Measurements from ENCODE around the gene GBP6. TPM values are rescaled to one million over a fixed set of nuclear protein-coding genes. Genes with fewer than 3 reads are reported as not detected.
"Not testable (repeated sequence)": the region's sequence is repeated elsewhere in the genome, so short reads cannot be mapped to it uniquely, and the experiment has no call there.

Gene GBP6
- total RNA-seq, 6 donors from 2014 or later: 0.30 to 3.8 (median 0.73) TPM

DNA sequence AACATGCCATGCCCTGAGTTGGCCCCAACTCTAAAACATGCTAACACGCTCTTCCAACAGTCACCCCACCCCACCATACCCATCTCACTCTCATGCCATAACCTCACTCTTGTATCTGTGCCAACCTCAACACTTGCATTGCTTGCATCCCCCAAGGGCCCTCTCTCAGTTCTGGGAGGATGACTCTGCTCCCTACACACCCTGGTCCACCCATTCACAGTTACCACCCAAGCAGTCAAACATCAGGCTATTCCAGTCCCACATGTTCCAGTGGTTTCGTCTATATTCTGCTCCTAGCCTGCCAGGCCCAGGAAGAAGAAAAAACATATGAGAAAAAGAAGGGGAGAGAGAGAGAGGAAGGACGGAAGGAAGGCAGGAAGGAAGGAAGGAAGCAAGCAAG, 31.0 kb downstream of the GBP6 start:
- ATAC-seq (ENCODE audit: low FRiP score in 2 of 2) (no peak), DNase-seq (no peak)
- Histone ChIP-seq H3K27ac (no peak overlapping the region), H3K36me3 (no peaks in the 10 kb centered on the region), H3K4me1 (no peaks in the 10 kb centered on the region), H3K4me3 (no peak overlapping the region), H3K9me3 (no peaks in the 10 kb centered on the region), H3K27me3 (no peaks in the 10 kb centered on the region)
- TF ChIP-seq POLR2A (IDR thresholded peaks at IDR 0.05) (no peak), POLR2AphosphoS5 (IDR thresholded peaks at IDR 0.05) (no peak), EP300 (IDR thresholded peaks at IDR 0.05) (no peak)
- TF ChIP-seq, protein P1, sequence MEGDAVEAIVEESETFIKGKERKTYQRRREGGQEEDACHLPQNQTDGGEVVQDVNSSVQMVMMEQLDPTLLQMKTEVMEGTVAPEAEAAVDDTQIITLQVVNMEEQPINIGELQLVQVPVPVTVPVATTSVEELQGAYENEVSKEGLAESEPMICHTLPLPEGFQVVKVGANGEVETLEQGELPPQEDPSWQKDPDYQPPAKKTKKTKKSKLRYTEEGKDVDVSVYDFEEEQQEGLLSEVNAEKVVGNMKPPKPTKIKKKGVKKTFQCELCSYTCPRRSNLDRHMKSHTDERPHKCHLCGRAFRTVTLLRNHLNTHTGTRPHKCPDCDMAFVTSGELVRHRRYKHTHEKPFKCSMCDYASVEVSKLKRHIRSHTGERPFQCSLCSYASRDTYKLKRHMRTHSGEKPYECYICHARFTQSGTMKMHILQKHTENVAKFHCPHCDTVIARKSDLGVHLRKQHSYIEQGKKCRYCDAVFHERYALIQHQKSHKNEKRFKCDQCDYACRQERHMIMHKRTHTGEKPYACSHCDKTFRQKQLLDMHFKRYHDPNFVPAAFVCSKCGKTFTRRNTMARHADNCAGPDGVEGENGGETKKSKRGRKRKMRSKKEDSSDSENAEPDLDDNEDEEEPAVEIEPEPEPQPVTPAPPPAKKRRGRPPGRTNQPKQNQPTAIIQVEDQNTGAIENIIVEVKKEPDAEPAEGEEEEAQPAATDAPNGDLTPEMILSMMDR (IDR thresholded peaks at IDR 0.05): no peak
- 81 to 94% methylated on average over 3 of the region's 3 CpGs for WGBS, 2 donors

DNA sequence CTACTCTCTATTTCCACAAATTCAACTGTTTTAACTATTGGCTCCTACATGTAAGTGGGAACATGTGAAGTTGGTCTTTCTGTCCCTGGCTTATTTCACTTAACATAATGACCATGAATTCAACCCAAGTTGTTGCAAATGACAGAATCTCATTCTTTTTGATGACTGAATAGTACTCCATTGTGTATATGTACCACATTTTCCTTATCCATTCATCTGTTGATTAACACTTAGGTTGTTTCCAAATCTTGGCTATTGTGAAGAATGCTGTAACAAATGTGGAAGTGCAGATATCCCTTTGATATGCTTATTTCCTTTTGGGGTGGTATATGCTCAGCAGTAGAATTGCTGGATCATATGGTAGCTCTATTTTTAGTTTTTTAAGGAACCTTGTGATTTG, 33.0 kb downstream of the GBP6 start:
- no peak for ATAC-seq (ENCODE audit: low FRiP score in 2 of 2)
- TF ChIP-seq POLR2AphosphoS5 (IDR thresholded peaks at IDR 0.05): no peak
- TF ChIP-seq POLR2A (IDR thresholded peaks at IDR 0.05): no peak
- TF ChIP-seq, protein P1 (IDR thresholded peaks at IDR 0.05): no peak
- no peak for TF ChIP-seq EP300 (IDR thresholded peaks at IDR 0.05)
- no peaks in the 10 kb centered on the region for H3K4me1 ChIP-seq

DNA sequence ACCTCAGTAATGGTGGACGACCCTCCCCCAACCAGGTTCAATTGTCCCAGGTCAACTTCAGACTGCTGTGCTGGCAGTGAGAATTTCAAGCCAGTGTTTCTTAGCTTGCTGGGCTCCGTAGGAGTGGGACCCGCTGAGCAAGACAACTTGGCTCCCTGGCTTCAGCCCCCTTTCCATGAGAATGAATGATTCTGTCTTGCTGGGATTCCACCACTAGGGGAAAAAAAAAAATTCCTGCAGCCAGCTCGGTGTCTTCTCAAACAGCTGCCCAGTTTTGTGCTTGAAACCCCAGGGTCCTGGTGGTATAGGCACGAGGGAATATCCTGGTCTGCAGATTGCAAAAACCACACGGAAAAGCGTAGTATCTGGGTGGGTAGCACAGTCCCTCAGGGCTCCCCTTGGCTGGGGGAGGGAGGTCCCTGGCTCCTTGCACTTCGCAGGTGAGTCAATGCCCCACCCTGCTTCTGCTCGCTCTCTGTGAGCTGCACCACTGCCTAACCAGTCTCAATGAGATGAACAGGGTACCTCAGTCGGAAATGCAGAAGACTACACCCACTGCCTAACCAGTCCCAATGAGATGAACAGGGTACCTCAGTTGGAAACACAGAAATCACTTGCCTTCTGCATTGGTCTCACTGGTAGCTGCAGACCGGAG, 41.5 kb downstream of the GBP6 start:
- DNase-seq (no peak), ATAC-seq (ENCODE audit: low FRiP score in 2 of 2) (no peak)
- no peak overlapping the region for H3K4me3 ChIP-seq
- TF ChIP-seq POLR2A (IDR thresholded peaks at IDR 0.05): no peak
- TF ChIP-seq EP300 (IDR thresholded peaks at IDR 0.05): no peak
- TF ChIP-seq POLR2AphosphoS5 (IDR thresholded peaks at IDR 0.05): no peak
- TF ChIP-seq, protein P1 (IDR thresholded peaks at IDR 0.05): no peak
- H3K36me3 ChIP-seq: no peaks in the 10 kb centered on the region
- H3K9me3 ChIP-seq: no peaks in the 10 kb centered on the region
- peaks cover 0 to 11% (median 7%) of the 10 kb centered on the region in 4 donors for H3K4me1 ChIP-seq
- H3K27me3 ChIP-seq: no peaks in the 10 kb centered on the region
- H3K27ac ChIP-seq: no peak overlapping the region
- WGBS, 2 donors: 89 to 91% methylated on average over 9 to 11 of the region's 11 CpGs

More for the DNA sequence above, 33.0 kb downstream of the GBP6 start:
- Histone ChIP-seq H3K4me3 (no peak overlapping the region), H3K36me3 (no peaks in the 10 kb centered on the region), H3K9me3 (no peaks in the 10 kb centered on the region), H3K27me3 (no peaks in the 10 kb centered on the region), H3K27ac (no peak overlapping the region)
- no peak for DNase-seq

DNA sequence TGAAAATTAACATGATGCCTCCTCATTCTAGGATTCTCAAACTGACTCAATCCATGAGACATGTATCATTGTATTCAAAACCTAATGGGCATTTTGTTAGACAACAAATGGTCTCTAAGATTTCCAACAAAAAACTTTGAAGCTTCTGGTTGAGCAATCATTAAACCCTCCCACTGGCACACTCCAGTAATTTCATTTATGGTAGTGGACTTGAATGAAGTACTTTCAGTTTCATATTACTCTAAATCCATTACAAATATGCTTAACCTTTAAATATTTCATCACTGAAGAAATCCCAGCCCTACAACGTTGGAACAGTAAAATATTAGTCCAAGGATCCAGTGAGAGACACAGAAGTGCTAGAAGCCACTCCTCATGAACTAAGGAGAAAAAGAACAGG, 43.5 kb downstream of the GBP6 start:
- H3K9me3 ChIP-seq: no peaks in the 10 kb centered on the region
- no peaks in the 10 kb centered on the region for H3K27me3 ChIP-seq
- DNase-seq (no peak), ATAC-seq (ENCODE audit: low FRiP score in 2 of 2) (peak; percentile 43 to 82)
- 0% methylated on average over 1 of the region's 1 CpG for WGBS, 2 donors
- peaks cover 0 to 11% (median 7%) of the 10 kb centered on the region in 4 donors for H3K4me1 ChIP-seq
- peak overlapping the region; percentile 70 to 90 (median 79) for H3K27ac ChIP-seq
- TF ChIP-seq, protein P1 (IDR thresholded peaks at IDR 0.05): no peak
- TF ChIP-seq POLR2A (IDR thresholded peaks at IDR 0.05): no peak
- TF ChIP-seq EP300 (IDR thresholded peaks at IDR 0.05): no peak
- no peak for TF ChIP-seq POLR2AphosphoS5 (IDR thresholded peaks at IDR 0.05)
- H3K36me3 ChIP-seq: no peaks in the 10 kb centered on the region
- peak overlapping the region; percentile 25 to 50 (median 40) for H3K4me3 ChIP-seq

DNA sequence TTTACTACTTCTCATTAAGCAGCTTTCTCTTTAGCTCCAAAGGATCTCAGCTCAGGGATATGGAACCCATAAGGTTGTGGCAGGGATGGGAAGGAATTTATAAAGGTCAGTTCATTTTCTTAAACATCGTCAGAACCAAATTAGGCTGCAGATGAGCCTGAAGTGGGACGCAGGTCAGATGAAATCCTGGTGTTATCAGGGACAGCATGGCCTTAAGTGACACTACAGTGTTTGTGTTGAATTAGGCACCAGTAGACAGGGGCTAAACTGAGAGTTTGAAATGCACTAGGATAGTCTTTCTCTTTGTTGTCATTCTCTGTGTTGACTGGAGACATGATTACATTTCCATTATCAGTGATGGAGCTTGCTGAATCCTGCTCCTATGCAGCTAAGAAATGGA, 43.9 kb downstream of the GBP6 start:
- H3K27me3 ChIP-seq: not testable (repeated sequence)

More for the DNA sequence above, 43.9 kb downstream of the GBP6 start:
- not testable (repeated sequence) for H3K36me3 ChIP-seq, DNase-seq, H3K9me3 ChIP-seq
- peak overlapping the region; percentile 25 to 50 (median 40) for H3K4me3 ChIP-seq
- peak overlapping the region; percentile 70 to 90 (median 79) for H3K27ac ChIP-seq
- peaks cover 0 to 11% (median 7%) of the 10 kb centered on the region in 4 donors for H3K4me1 ChIP-seq
- peak in 1 of 2 donors; percentile 65 for ATAC-seq (ENCODE audit: low FRiP score in 2 of 2)
- WGBS, 2 donors: 9 to 17% methylated on average over 2 of the region's 2 CpGs

Data from upper lobe of left lung (tissue), 6 donors.